HL-60/S4 treated with phorbol 12-myristate 13-acetate at 8.2 ng/mL for 4 days and 3 days (cell line): ENCODE results near the gene TFAP2A.

Experiments
- in situ Hi-C: fragments of 300-500 bp; cut with MboI; formaldehyde crosslinking; loops from 2 replicates; pipeline ENCODE4 v1.15.0; 2022; ENCODE audit warnings: low sequenced_read_pairs

TFAP2A gene

DNA sequence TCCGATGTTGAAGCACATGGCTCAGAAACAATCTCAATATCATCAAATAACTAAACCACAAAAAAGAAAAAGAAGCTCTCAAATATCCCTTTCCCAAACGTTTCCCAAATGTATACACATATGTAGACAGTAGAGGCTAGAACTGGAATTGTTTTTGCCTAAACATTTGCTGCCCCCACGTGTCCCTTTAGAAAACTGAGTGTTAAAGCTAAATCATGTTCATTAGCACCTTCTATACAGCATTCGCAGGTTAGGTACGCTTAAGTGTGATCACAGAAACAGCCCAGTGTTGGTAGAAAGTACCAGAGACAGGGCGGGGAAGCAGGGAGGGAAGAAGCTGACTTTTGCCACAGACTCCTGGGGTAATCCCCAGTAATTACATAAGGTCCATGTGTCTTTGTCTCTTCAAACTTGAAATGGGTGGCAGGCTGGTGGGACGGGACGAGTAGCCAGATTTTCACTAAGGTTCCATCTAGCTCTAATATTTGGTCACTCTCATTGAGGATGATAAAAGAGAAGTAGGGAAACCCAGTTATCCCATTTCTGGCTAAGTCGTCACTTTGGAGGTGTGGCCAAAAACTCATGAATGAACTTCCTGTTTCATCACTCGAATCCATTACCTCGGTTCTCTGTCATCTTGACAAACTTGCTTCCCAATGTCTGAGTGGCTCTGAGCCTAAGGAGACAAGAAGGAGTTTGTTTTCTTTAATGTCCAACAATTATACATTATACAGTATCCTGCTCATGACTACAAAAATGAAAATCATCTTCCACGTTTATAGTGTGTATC is 15.0 kb upstream of the TFAP2A start:
- in situ Hi-C loops, result loop anchor here (25.0 kb wide), 3 partner anchors 893 to 1993 kb away; partner anchors contain the start of gene SLC35B3

DNA sequence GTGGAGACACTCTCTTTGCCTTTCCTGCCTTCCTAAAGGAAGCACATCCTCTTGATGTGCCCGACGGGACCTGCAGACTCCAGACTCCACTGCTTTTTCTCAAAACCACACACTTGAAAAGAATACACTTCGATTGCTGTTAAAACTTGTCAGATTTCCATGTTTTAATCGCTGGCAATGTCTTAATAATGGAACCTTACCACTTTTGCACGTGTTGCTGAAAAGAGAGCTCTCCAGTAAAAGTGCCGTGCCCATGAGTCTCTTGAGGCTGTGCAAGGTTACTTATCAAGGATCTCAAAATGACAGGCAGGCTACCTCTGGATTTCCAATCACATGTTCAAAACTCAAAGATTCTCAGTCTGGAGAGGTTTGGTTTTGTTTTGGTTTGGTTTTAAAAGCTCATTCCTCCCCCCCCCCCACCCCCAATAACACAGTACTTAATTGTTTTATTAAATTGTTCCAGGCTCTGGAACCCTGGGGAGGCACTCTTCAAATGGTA is 12.0 kb upstream of the TFAP2A start:
- in situ Hi-C loops, result loop anchor here (25.0 kb wide), 3 partner anchors 890 to 1990 kb away; partner anchors contain the start of gene SLC35B3

DNA sequence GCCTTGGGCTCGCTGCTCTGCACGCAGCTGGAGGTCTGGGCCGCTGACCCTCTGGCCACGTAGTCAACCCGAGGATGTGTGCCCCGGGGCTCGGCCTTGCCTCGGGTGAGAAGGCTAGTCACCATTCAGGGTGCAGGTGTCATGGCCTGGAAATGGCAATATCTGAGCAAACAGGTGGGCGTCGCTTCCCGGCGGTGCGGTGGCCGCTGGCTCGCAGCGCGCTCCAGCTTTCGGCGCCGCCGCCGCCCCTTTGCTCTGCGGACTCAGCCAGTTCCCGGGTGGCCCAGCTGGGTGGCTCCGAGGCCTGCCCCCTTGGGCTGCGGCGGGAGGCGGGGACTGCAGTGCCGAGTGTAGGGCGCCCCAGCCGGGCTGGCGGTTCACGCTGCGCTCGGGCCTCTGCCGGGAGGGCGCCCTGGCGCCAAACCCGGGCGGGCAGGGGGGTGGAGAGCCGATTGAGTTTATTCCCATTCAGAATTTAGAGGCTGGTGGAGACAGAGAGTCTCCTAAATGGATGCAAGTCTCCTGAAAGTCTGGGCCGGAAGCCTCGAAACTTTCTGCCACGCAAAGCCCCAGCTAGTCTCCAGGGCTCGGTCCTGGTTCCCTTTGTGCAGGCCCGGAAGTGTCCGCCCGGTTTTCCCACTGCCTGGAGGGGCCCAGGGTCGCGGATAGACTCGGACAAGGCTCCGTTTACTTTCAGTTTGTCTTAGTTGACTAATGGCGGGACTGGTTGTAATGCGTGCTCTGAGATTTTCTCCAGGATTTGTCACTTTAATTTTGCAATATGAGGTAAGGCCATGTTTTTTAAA is 11.3 kb upstream of the TFAP2A start:
- in situ Hi-C loops, result loop anchor here (25.0 kb wide), 3 partner anchors 889 to 1989 kb away; partner anchors contain the start of gene SLC35B3

- in situ Hi-C loops, result loop anchor here (25.0 kb wide), 3 partner anchors 888 to 1988 kb away; partner anchors contain the start of gene SLC35B3
Measured at GRCh38 chr6:10425176-10425974, 10.5 kb upstream of the TFAP2A start.

DNA sequence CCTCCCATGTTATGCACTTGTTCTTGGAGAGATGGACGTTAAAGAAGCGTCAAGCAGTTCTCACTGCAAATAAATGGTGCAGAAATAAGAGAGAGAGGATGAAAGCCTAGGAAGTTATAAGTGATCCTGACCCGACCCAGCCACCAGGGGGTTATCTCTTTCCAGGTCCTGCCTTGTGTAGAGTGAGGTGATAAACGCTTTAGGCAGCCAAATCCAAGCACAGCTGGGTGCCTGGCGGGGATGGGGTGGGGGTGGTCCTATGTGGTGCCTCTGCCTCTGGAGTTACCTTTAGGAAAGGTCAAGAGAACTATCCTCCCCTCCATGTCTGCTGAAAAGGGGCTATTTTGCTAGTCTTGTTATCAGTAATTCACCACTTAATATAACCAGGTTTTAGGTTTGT is 9.2 kb upstream of the TFAP2A start:
- in situ Hi-C loops, result loop anchor here (25.0 kb wide), 1 partner anchor 387 kb away; no protein-coding TSS in a partner anchor

DNA sequence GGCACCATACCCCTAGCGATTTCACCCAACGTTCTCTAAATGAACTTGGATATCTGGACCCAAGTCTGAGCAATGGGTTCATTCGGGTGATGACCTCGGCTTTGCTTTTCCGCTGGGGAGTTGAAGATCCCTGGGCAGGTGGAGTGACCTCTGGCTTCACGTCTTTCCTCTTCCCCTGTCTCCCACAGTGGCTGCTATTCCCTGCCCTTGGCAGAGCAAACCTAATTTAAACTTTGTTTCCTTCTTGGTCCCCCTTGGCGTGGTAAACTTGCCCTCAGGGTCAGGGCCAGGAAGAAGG is 7.8 kb upstream of the TFAP2A start:
- in situ Hi-C loops, result loop anchor here (25.0 kb wide), 1 partner anchor 385 kb away; no protein-coding TSS in a partner anchor

DNA sequence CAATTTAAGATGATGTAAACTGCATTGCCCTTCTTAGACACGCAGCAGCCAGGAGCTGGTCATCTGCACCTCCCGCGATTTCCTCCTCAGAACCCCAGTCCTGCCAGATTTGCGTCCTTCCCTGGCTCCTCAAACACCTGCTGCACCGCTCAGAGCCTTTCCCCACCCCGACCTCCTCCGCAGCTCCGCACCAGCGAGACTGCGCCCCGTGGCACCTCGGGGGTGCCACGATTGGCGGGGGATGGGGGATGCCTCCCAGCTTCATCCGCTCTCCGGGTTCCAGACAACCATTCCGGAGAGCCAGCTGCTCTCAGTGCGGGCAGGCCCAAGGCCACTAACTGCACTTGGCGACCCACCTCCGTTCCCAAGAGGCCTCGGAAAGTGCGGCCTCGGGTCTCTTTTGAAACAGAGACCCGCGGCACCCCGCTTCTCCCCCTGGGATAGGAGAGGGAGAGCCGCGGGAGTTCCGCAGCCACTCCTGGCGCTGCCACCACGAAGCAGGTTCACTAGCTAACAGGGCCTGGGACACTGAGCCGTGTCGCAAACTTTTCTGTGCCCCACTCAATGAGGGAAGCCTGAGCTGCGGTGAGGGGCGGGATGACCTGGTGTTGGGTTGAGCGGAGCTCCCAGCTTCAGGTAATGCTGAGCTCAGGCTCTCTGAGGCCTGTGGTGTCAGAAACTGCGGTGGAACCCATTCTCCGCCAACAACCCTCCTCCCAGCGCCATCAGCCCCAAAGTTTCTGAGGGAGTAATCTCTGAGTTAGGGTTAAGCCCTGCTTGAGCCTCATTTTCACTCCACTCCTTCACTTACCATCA is 7.3 kb upstream of the TFAP2A start:
- in situ Hi-C loops, result loop anchor here (25.0 kb wide), 1 partner anchor 385 kb away; no protein-coding TSS in a partner anchor

DNA sequence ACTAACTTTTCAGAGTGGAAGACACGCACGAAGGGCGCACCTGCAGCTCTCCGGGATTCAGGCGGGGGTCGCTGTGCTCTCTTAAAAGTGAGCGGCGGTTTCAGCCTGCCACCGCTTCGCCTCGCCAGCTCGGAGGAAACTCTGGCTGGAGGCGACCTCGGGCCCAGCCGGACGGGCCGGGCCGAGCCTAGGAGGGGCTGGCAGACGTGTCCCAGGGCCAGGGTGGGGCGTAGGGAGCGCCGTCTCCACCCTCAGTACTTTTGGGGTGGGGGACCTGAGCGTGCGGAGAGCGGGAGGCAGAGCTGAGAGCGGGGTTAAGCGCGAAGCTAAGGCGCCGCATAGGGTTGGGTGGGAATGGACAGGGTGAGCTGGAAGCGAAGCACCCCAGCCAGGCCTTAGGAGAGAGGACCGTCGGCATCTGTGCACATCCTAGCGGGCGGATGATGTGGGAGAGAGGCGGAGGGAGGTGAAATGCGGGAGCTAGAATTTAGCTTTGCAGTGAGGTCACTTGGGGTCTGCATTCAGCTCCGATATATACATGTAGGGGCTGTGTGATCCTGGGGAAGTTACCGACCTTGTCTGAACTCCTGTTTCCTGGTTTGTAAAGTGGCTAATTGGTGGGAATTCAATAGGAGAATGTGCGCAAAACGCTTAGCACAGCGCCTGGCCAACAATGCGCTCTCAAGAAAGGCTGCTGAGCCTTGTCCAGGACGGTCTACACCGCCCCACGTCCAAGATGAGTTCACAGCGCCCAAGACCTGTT is 6.5 kb upstream of the TFAP2A start:
- in situ Hi-C loops, result loop anchor here (25.0 kb wide), 1 partner anchor 384 kb away; no protein-coding TSS in a partner anchor

DNA sequence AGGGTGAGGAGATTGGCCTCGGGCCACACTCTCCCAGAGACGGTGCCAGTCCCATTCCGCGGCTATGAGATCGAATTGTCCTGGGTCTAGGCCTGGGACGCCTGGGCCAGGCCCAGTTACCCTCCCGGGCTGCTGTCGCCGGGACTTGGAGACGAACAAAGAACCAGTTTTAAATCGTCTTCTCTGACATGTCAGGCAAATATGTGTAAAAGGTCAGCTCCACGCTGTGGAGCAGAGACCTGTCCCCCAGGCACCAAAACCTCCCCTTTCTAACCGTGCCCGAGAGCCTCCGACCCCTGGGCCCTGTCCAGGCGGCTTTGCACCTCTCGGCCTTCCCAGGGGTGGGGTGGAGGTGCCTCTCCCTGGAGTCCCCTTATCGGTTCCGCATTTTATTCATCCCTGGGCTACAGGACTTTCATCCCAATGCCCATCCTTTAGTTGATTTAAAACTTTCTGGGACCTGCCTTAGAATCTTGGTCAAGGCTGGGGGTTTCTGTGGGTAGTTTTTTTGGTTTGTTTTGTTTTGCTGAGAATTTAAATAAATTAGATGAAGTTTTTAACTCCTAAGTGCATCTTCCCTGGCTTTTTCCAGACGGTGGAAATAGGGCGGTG is 5.8 kb upstream of the TFAP2A start:
- in situ Hi-C loops, result loop anchor here (25.0 kb wide), 1 partner anchor 383 kb away; no protein-coding TSS in a partner anchor

GRCh38 chr6:10419749-10420545 is 5.1 kb upstream of the TFAP2A start:
- in situ Hi-C loops, result loop anchor here (25.0 kb wide), 1 partner anchor 383 kb away; no protein-coding TSS in a partner anchor

DNA sequence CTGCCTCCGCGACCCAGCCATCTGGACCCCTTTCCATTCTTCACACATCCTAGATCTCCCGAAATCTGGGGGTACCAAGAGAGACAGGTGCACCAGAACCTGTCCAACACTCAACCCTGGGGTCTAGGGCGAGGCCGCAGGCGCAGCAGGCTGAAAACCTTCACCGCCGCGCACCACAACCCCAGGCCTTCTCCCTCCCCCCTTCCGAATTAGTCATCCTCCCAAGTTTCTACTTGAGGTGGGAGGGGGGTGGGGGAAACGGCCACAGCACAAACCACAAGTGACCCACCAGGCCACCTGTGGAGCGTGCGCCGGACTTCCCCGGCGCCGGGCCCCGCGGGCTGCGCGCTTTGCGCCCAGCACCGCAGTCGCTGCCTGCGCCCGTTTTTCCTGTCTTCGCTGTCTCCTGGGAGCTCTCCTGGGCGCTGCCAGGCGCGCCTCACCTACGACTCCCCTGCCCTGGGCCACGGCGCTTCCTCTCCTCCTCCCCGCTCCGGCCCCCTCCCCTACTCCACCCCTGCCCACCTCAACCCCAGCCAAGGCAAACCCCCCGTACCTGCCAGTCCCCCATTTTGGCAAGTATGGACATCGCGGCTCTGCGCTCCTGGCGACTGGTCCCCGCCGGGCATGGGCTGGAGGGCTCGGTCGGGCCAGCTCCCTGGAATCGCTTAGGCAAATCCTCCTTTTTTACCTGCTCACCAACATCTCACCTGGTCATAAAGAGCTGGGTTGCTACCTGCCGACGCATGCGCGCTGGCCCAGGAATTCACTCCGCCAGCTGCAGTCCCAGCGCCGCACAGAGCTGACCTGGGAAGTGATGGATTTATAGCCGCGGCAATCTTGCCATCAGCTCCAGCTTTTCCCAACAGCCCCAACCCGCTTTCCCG is 4.2 kb upstream of the TFAP2A start:
- in situ Hi-C loops, result loop anchor here (25.0 kb wide), 1 partner anchor 382 kb away; no protein-coding TSS in a partner anchor

DNA sequence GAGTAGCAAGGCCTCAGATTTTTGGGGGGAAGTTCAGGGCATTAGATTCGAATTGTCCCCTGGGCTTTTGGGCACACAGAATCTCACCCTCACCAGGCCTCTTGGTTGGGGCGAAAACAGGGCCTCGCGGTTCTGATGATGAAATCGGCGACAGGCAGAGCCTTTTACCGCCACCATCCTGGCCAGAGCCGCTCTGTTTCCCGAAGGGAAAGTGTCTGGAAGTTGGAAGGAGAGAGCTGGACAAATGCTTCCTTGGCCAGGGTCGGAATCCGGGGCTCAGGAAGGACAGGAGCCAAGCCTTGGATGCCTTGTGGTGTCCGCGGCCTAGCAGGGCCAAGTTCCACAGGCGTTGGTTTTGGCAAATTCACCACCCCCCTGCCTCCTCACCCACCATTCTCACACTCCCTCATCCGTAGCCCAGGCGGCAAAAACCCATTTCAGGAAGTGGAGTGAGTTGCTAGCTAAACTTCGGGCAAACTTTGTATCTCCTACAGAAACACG is 3.5 kb upstream of the TFAP2A start:
- in situ Hi-C loops, result loop anchor here (25.0 kb wide), 1 partner anchor 381 kb away; no protein-coding TSS in a partner anchor

DNA sequence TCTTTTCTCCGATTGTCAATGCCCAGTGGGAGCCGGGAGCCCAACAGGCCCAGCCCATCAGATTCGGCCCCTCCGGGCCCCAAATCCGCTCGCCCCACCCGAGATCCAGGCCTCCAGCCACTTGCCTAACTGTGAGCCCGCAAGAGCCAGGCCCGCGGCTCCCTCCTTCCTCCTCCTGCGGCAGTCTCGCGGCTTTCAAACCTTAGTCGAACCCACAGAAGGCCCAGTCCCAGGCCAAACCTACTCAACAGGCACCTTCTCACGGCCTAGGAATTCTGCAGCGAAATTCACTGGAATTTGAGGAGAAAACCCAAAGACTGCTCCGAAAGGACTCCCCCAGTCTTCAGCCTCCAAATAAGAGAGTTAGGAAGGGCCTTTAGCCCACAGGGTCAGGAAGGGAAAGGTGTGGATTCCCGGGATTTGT is 2.8 kb upstream of the TFAP2A start:
- in situ Hi-C loops, result loop anchor here (25.0 kb wide), 1 partner anchor 380 kb away; no protein-coding TSS in a partner anchor

DNA sequence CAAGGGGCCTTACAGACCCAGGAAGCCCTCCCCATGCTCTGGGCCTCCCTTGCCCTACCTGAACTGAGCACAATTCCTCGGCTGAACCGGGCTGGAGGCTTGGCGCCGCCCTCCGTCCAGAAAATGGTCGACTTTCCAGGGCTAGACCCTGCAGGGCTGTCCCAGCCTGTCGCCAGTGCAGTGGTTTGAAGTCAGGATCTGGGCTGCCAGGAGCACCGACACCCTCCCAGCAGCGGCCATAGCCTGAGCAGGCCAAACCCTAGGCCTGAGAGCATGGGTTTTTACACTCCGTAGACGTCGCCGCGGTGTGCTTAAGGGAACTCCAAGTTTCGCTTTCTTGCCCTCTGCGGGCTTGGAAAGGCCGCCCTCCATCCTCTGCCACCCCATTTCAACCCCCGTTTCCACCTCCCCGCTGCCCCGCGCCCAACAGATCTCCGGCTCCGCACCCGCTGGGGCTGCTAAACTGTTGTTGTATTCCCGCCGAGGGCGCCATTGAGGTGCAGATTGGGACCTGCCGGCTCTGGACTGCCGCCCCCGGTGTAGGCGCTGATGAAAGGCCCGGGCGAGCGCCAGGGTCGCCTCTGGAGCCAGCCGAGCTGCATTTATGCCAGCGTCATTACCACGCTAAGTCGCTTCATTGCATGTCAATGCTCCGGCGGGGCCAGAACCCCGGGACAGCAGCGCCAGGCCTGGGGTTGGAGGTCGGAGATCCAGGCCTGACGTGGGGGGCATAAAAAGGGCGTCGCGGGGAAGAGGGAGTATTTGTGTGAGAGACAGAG is 2.2 kb upstream of the TFAP2A start:
- in situ Hi-C loops, result loop anchor here (25.0 kb wide), 1 partner anchor 380 kb away; no protein-coding TSS in a partner anchor

GRCh38 chr6:10416516-10416862 is 1.6 kb upstream of the TFAP2A start:
- in situ Hi-C loops, result loop anchor here (25.0 kb wide), 1 partner anchor 379 kb away; no protein-coding TSS in a partner anchor
